Subcutaneous abdominal adipose tissue (tissue), 5 donors: ENCODE data around the gene PDZD4.

Experiments used
- H3K27ac ChIP-seq: one replicate; pipeline ENCODE4 v1.7.0; 2013; ENCODE audit warnings: low read depth, mild to moderate bottlenecking, inconsistent platforms, low read length, moderate library complexity
- H3K27me3 ChIP-seq, 5 donors: one replicate each; pipeline ENCODE4 v1.7.0; 2013; ENCODE audit warnings: low read length in 5 of 5, inconsistent platforms in 1 of 5; ENCODE audit not compliant: control insufficient read depth in 5 of 5, insufficient read depth in 4 of 5
- H3K36me3 ChIP-seq, 5 donors: one replicate each; pipeline ENCODE4 v1.7.0; 2013; ENCODE audit warnings: low read length in 5 of 5; ENCODE audit not compliant: control insufficient read depth in 5 of 5, insufficient read depth in 5 of 5
- H3K4me1 ChIP-seq, 5 donors: one replicate each; pipeline ENCODE4 v1.7.0; 2013; ENCODE audit warnings: low read length in 5 of 5, mild to moderate bottlenecking in 3 of 5, moderate library complexity in 1 of 5; ENCODE audit not compliant: control insufficient read depth in 5 of 5, insufficient read depth in 5 of 5
- H3K4me3 ChIP-seq, 5 donors: one replicate each; pipeline ENCODE4 v1.7.0; 2013; ENCODE audit warnings: low read length in 5 of 5, low read depth in 1 of 5
- H3K9ac ChIP-seq, 5 donors: one replicate each; pipeline ENCODE4 v1.7.0; 2013; ENCODE audit warnings: low read length in 5 of 5, mild to moderate bottlenecking in 4 of 5, moderate library complexity in 3 of 5
- H3K9me3 ChIP-seq, 5 donors: one replicate each; pipeline ENCODE4 v1.7.0; 2013; ENCODE audit warnings: low read length in 5 of 5; ENCODE audit not compliant: control insufficient read depth in 5 of 5
- donor health status: healthy.
- donor health status: healthy.
- donor health status: healthy.
- donor health status: healthy.
- donor health status: healthy.

The PDZD4 gene

GRCh38 chrX:153780678-153781427, 49.5 kb downstream of the PDZD4 start, which contains the start of gene SRPK3:
TSS of gene SRPK3 (plus strand) at chrX:153781041. CDS start at chrX:153781087, 46 bp downstream.
- Histone ChIP-seq H3K4me1 (peaks cover 0 to 22% (median 10%) of the 10 kb centered on the region in 5 donors), H3K27me3 (peaks cover 7 to 26% (median 17%) of the 10 kb centered on the region in 5 donors), H3K36me3 (peaks cover 0 to 19% (median 10%) of the 10 kb centered on the region in 5 donors), H3K9me3 (no peaks in the 10 kb centered on the region), H3K27ac (no peak within 1 kb of the TSS), H3K4me3 (no peak within 1 kb of the TSS), H3K9ac (no peak within 1 kb of the TSS)

- peaks cover 7 to 26% (median 17%) of the 10 kb centered on the region in 5 donors for H3K27me3 ChIP-seq
- peaks cover 0 to 22% (median 10%) of the 10 kb centered on the region in 5 donors for H3K4me1 ChIP-seq
- no peaks in the 10 kb centered on the region for H3K9me3 ChIP-seq
- no peak overlapping the region for H3K9ac ChIP-seq
- no peak overlapping the region for H3K27ac ChIP-seq
- H3K4me3 ChIP-seq, result no peak overlapping the region
- H3K36me3 ChIP-seq, result peaks cover 0 to 11% (median 2%) of the 10 kb centered on the region in 5 donors
Observed at GRCh38 chrX:153779891-153780677, 50.3 kb downstream of the PDZD4 start.

- Histone ChIP-seq H3K27ac (no peak overlapping the region), H3K9ac (no peak overlapping the region), H3K4me1 (peaks cover 0 to 22% (median 10%) of the 10 kb centered on the region in 5 donors), H3K27me3 (peaks cover 7 to 28% (median 17%) of the 10 kb centered on the region in 5 donors), H3K9me3 (no peaks in the 10 kb centered on the region), H3K4me3 (no peak overlapping the region), H3K36me3 (peaks cover 0 to 9% (median 0%) of the 10 kb centered on the region in 5 donors)
Observed at GRCh38 chrX:153778684-153779101, 51.7 kb downstream of the PDZD4 start.

- Histone ChIP-seq H3K9ac (no peak overlapping the region), H3K36me3 (peaks cover 0 to 9% (median 0%) of the 10 kb centered on the region in 5 donors), H3K27me3 (peaks cover 7 to 29% (median 17%) of the 10 kb centered on the region in 5 donors), H3K27ac (no peak overlapping the region), H3K4me3 (no peak overlapping the region), H3K9me3 (no peaks in the 10 kb centered on the region), H3K4me1 (peaks cover 0 to 22% (median 10%) of the 10 kb centered on the region in 5 donors)
Observed at GRCh38 chrX:153778181-153778580, 52.2 kb downstream of the PDZD4 start.

GRCh38 chrX:153777261-153778090, 52.9 kb downstream of the PDZD4 start:
- Histone ChIP-seq H3K9ac (no peak overlapping the region), H3K4me1 (peaks cover 0 to 22% (median 10%) of the 10 kb centered on the region in 5 donors), H3K4me3 (no peak overlapping the region), H3K27me3 (peaks cover 7 to 30% (median 15%) of the 10 kb centered on the region in 5 donors), H3K36me3 (peaks cover 0 to 9% (median 0%) of the 10 kb centered on the region in 5 donors), H3K27ac (no peak overlapping the region), H3K9me3 (no peaks in the 10 kb centered on the region)

GRCh38 chrX:153776611-153777045, 53.7 kb downstream of the PDZD4 start:
- peaks cover 0 to 9% (median 0%) of the 10 kb centered on the region in 5 donors for H3K36me3 ChIP-seq

GRCh38 chrX:153776120-153776599, 54.2 kb downstream of the PDZD4 start:
- Histone ChIP-seq H3K9me3 (no peaks in the 10 kb centered on the region), H3K27ac (no peak overlapping the region), H3K9ac (no peak overlapping the region), H3K4me1 (peaks cover 0 to 10% (median 5%) of the 10 kb centered on the region in 5 donors), H3K27me3 (peaks cover 7 to 32% (median 17%) of the 10 kb centered on the region in 5 donors), H3K36me3 (peaks cover 0 to 9% (median 0%) of the 10 kb centered on the region in 5 donors), H3K4me3 (no peak overlapping the region)

More at GRCh38 chrX:153776611-153777045, 53.7 kb downstream of the PDZD4 start:
- no peak overlapping the region for H3K27ac ChIP-seq
- no peak overlapping the region for H3K9ac ChIP-seq
- H3K9me3 ChIP-seq, result no peaks in the 10 kb centered on the region
- H3K4me1 ChIP-seq, result peaks cover 0 to 14% (median 10%) of the 10 kb centered on the region in 5 donors
- no peak overlapping the region for H3K4me3 ChIP-seq
- peaks cover 7 to 35% (median 17%) of the 10 kb centered on the region in 5 donors for H3K27me3 ChIP-seq

- no peaks in the 10 kb centered on the region for H3K9me3 ChIP-seq
- no peak overlapping the region for H3K4me3 ChIP-seq
- peaks cover 7 to 36% (median 21%) of the 10 kb centered on the region in 5 donors for H3K27me3 ChIP-seq
- H3K9ac ChIP-seq, result no peak overlapping the region
- peaks cover 0 to 6% (median 3%) of the 10 kb centered on the region in 5 donors for H3K4me1 ChIP-seq
- no peak overlapping the region for H3K27ac ChIP-seq
- H3K36me3 ChIP-seq, result peaks cover 0 to 9% (median 0%) of the 10 kb centered on the region in 5 donors
Observed at GRCh38 chrX:153775293-153776119, 54.8 kb downstream of the PDZD4 start.
